Measurements from ENCODE around the gene SAMD4B.

DNA sequence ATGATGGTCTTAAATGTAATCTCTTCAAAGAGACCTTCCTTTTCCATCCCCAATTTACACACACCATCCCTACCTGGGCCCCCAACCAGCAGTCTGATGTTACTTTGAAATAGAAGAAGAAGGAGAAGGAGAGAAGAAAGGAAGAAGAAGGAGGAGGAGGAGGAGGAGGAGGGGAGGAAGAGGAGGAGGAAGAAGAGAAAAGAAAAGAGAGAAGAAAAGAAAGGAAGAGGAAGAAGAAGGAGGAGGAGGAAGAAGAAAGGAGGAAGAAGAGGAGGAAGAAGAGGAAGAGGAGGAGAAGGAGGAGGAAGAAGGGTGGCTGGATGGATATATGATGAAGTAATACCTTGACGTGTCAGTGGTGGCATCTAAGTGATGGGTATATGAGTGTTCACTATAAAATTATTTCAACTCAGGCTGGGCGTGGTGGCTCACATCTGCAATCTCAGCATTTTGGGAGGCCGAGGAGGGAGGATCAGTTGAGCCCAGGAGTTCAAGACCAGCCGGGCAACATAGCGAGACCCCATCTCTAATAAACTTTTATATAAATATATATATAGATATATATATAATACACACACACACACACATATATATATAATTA lies 17.9 kb upstream of the SAMD4B start:
- no peak for TF ChIP-seq KLF16 (IDR thresholded peaks at IDR 0.05)
- no peak for TF ChIP-seq MLX (CRISPR knock-in tag; conservative IDR thresholded peaks at IDR 0.05)
- TF ChIP-seq RAD21 (CRISPR knock-in tag; conservative IDR thresholded peaks at IDR 0.05 in 1 of 2, IDR thresholded peaks at IDR 0.05 in 1 of 2), result no peak
- TF ChIP-seq CTCF (IDR thresholded peaks at IDR 0.05 in 2 of 3, conservative IDR thresholded peaks at IDR 0.05 in 1 of 3; ENCODE audit: insufficient read depth in 2 of 3, low read depth in 1 of 3, low read length in 3 of 3), result no peak
- no peak for TF ChIP-seq SETDB1 (IDR thresholded peaks at IDR 0.05; ENCODE audit: low read length)
- no peak for TF ChIP-seq SREBF2 (CRISPR knock-in tag; IDR thresholded peaks at IDR 0.05)
- TF ChIP-seq, protein P1, sequence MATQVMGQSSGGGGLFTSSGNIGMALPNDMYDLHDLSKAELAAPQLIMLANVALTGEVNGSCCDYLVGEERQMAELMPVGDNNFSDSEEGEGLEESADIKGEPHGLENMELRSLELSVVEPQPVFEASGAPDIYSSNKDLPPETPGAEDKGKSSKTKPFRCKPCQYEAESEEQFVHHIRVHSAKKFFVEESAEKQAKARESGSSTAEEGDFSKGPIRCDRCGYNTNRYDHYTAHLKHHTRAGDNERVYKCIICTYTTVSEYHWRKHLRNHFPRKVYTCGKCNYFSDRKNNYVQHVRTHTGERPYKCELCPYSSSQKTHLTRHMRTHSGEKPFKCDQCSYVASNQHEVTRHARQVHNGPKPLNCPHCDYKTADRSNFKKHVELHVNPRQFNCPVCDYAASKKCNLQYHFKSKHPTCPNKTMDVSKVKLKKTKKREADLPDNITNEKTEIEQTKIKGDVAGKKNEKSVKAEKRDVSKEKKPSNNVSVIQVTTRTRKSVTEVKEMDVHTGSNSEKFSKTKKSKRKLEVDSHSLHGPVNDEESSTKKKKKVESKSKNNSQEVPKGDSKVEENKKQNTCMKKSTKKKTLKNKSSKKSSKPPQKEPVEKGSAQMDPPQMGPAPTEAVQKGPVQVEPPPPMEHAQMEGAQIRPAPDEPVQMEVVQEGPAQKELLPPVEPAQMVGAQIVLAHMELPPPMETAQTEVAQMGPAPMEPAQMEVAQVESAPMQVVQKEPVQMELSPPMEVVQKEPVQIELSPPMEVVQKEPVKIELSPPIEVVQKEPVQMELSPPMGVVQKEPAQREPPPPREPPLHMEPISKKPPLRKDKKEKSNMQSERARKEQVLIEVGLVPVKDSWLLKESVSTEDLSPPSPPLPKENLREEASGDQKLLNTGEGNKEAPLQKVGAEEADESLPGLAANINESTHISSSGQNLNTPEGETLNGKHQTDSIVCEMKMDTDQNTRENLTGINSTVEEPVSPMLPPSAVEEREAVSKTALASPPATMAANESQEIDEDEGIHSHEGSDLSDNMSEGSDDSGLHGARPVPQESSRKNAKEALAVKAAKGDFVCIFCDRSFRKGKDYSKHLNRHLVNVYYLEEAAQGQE (IDR thresholded peaks at IDR 0.05; ENCODE audit: borderline replicate concordance), result no peak
- TF ChIP-seq, protein P1 (CRISPR knock-in tag; IDR thresholded peaks at IDR 0.05; ENCODE audit: low read depth), result no peak

All from K562 (cell line).